OCI-LY7 (cell line): ENCODE results near the gene ARHGAP45.

Source experiments
- EZH2phosphoT487 ChIP-seq: fragments of 200-600 bp; sonication (generic); IDR thresholded peaks from 2 replicates; pipeline ENCODE4 v1.6.1; 2018; ENCODE audit warnings: low read depth, borderline replicate concordance, mild to moderate bottlenecking, mixed run types, antibody characterized with exemption, low read length, moderate library complexity, mixed read lengths
- TF ChIP-seq, protein P1 (sequence below): fragments of 200-600 bp; sonication (generic); conservative IDR thresholded peaks from 2 replicates; pipeline ENCODE4 v1.5.1; 2014; ENCODE audit warnings: mild to moderate bottlenecking, antibody characterized with exemption, low read length, moderate library complexity, mixed read lengths

DNA sequence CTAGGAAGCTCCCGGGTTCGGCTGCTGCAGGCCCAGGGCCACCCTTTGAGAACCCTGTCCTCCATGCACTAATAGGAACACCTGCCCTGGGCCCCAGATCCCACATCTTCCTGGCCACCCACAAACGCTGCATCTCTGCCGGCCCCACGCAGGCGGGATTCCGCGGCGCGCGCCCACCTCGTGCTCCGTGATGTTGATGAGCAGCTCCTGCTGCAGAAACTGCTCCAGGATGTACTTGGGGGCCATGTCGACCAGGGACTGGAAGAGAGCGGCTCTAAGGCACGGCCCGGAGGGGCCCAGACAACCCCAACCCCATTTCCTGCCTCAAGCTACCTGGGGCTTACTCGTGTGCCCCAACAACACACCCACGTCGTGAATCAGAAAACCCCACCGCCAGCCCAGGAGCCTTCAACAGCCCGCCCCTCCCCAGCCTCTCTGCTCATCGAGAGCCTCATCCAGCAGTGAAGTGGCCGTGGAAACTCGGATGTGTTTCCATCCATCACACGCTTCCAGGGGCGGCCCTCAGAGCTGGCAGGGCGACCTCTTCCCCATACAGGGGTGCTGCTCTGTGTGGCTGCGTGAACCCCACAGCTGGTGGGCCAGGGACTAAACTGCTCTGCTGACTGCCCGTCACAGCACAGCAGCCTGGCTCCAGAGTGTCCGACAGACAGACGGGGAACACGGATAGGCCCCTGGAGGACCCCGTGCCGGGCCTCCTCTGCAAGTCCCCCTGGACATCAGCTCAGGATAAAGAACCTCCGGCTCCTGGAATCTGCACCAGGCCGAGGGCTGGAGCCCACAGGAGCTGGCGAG is 24.0 kb downstream of the ARHGAP45 start:
- TF ChIP-seq, protein P1, sequence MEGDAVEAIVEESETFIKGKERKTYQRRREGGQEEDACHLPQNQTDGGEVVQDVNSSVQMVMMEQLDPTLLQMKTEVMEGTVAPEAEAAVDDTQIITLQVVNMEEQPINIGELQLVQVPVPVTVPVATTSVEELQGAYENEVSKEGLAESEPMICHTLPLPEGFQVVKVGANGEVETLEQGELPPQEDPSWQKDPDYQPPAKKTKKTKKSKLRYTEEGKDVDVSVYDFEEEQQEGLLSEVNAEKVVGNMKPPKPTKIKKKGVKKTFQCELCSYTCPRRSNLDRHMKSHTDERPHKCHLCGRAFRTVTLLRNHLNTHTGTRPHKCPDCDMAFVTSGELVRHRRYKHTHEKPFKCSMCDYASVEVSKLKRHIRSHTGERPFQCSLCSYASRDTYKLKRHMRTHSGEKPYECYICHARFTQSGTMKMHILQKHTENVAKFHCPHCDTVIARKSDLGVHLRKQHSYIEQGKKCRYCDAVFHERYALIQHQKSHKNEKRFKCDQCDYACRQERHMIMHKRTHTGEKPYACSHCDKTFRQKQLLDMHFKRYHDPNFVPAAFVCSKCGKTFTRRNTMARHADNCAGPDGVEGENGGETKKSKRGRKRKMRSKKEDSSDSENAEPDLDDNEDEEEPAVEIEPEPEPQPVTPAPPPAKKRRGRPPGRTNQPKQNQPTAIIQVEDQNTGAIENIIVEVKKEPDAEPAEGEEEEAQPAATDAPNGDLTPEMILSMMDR, result no peak
- TF ChIP-seq EZH2phosphoT487, result no peak
